HuH-7 (cell line): ENCODE data around the gene TPPP.

Source experiments
- DNase-seq: peaks from one replicate; pipeline ENCODE4 v3.0.0; 2011; ENCODE audit warnings: low spot score

TPPP gene

DNA sequence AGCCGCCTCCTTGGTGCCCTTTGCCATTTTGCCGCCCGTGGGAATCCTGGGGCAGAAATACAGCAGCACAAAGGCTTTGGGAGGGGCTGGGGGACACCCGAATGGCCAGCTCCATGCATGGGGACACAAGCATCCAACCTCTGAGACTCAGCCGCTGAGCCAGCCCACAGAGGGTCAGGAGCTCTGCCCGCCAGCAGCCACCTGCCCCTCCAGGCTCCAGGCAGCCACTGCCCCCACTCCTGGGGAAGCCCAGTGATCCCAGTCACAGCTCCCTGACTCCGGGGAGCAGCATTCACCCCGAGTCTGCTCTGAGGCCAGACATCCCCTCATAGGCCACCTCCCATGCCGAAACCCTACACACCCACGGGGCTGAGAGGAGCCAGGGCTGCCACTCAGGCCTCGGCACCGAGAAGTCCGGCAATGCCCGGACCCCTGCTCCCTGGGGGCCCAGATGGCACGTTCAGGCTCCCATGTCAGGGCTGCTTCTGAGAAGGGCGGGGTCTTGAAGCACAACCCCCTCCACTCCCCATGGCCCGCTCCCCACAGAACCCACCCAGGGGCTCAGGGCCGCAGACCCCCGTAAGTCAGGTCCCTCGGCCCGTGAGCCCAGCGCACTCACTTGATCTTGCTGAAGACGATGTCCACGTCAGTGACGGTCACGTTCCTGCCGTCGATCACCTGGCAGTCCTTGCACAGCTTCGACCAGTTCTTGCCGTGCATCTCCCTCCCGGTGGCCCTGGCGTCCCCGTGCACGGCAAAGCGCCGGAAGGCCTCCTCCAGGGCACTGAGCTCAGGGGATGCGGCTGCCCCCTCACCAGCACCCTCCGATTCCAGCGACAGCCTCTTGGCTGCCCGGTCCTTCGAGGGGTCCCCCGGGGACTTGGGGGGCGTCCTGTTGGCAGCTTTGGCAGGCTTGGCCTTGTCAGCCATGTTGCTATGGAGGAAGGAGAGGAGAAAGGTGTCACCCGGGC is 15.7 kb downstream of the TPPP start:
- DNase-seq: no peak

DNA sequence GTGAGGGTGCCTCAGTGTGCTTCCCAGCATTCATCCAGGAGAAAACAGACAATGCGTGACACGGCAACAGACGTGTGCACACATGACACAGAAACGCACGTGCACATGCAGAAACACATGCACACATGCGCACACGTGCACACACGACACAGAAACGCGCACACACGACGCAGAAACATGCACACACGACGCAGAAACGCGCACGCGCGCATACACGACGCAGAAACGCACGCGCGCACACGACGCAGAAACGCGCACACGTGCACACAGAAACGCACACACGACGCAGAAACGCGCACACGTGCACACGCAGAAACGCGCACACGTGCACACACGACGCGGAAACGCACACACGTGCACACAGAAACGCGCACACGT is 16.5 kb downstream of the TPPP start:
- no peak for DNase-seq

DNA sequence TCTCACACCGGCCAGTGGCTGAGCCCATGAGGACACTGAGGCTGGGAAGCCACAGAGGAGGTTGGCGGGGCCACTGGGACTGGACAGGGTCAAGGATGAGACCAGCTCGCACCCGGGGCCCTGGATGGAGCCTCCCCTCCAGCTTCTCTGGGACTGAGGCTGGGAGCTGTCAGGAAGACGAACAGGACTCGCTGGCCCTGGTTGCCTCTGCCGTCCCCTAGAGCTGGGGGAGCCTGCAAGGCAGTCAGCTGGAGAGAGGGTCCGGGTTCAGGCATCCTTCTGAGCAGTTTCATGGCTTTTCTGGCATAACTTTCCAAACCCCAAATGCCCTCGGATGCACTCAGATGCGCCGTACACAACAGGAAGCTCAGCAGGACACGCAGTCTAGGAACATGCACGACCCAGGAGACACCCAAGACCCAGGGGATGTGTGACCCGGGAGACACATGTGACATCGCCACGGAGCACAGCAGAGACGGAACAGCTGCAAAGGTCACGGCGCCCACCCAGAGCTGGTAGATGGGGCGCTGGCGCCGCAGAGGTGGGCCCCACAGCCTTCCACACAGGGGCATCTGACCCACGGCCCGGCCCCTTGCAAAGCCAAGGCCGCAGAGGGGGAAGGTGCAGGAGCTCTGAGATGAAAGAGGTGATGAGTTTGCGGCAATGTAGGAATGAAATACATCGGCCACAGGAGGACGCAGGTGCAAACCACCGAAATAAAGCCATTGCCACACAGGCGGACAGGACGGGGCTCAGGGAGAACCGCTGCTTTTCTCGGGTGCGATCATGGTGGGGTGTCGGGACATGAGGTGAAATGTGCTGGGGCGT is 17.1 kb downstream of the TPPP start:
- no peak for DNase-seq

DNA sequence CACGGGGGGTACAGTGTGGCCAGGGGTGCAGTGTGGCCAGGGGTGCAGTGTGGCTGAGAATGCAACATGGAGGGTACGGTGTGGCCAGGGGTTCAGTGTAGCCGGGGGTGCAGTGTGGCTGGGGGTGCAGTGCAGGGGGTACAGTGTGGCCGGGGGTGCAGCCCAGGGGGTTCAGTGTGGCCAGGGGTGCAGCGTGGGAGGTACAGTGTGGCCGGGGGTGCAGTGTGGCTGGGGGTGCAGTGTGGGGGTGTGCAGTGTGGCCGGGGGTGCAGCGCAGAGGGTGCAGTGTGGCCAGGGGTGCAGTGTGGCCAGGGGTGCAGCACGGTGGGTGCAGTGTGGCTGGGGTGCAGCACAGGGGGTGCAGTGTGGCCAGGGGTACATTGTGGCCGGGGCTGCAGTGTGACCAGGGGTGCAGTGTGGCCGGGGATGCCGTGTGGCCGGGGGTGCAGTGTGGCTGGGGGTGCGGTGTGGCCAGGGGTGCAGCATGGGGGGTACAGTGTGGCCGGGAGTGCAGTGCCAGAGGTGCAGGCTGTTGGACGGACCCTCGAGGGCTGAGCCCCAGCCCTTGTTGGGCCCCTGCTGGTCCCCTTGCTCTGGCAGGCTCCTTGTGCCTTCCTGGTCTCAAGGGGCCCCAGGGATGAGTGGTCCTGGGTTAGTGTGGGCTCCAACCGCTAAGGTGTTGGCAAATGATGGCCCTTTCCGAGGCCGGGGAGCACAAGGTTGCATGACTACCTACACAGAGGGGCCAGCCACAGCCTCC is 17.9 kb downstream of the TPPP start:
- no peak for DNase-seq

DNA sequence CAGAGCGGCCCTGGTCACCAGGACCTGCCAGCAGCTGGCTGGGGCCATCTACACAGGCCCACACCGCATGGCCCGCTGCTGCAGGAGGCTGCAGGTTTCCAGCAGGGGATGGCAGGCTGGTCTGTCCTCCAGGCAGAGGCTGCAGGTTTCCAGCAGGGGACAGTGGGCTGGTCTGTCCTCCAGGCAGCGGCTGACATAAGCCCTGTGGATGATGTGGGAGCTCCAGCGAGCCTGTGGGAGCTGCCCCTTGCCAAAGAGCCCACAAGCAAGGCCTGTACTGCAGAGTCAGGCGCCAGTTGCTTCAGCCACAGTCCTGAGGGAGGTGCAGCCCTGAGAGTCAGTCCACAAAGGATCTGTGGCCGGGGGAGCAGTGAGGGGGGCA is 18.5 kb downstream of the TPPP start:
- peak; percentile 51 for DNase-seq

DNA sequence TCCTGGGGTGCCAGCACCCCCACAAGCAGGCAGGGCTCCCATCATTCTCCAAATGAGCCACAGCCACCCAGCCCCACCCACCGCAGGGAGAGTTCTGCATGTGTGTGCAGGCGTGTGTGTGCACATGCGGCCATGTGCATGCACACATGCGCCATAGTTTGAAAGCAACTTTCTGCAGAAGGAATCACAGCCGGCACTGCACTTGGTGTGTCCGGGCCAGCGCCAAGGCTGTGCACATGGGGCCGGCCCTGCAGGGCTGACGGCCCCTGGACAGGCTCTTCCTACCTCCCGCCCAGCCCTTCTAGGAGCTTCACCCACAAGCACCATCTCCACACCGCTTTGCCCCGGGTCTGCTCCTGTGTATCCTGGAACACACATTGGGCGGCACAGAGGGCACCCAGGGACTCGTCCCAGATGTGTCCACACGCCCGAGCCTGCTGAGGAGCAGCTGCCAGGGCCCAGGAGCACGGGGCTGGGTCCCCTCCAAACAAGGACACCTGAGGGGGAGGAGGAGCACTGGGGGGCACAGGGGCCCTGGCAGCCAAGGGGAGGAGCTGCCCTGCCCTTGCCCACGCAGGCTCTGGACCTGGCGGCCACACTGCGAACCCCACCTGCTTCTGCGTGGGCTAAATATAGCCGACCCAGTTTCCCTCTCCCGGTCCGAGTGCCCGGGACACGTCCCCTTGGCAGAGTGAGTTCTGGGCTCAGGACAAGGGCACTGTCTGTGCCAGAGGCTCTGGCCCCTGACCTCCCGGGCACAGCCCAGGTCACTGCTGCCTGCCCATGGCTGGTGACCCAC is 19.1 kb downstream of the TPPP start:
- no peak for DNase-seq

DNA sequence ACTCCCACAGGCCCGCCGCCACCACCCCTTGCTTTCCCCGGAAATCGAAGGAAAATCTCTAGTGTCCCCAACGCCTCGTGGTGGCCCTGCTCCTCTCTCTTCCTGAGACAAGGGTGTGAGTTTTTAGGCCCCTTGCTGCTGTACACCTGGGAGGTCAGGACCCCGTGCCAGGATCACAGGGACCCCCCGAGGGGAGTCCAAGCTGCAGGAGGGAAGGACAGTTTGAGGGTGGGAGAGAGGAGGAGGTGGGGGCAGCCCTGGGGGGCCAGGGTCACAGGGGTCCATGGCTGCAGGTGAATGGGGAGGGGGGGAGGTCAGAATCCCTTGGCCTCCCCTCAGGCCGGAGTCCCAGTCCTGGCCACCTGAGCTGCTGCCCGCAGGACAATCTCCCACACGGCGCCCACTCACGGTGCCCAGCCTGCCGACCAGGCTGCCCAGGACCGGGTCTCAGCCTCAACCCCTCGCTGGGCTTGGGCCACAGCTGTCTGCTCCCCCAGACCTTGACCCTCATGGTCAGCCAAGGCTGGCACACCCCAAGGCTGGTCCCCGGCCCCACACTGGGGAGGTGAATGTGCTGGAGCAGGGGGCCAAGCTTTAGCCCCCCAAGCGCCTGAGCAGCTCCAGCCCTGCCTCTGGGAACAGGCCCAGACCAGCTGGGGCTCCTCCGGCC is 19.9 kb downstream of the TPPP start:
- DNase-seq: no peak

DNA sequence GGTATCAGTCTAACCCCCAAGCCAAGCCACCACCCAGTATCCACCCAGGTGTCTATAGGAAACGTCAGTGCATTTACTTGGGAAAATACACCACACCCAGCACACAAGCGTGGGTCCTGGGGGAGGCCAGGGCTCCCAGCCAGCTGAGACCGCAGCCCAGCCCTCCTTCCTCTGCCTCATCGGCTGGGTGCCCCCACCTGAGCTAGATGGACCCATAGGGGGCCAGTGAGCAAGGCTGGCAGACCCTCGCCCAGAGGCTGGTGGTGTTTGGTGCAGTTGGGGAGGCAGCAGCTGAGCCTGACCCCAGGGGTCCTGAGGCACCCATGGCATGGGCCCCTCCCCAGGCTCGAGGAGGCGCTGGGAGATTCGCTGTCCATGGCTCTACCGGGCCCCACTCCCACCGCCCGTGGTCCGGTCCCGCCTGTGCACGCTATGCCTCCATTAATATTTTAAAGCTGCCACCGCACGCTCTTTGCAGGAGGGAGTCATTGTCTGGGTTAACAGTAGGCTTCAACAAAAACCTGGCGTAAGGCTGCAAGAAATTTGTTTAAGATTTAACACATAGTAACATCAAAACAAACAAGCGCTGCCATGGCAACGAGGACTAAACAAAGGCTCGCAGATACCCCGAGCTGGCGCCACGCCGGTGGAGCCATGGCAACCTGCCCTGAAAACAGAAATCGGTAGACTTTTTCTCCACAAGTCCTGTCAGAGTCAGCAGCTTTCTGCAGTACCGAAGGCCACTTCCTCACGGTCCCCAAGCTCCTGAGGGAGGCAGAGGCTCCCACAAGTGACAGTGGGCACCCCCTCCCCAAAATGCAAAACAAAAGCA is 20.6 kb downstream of the TPPP start:
- no peak for DNase-seq

DNA sequence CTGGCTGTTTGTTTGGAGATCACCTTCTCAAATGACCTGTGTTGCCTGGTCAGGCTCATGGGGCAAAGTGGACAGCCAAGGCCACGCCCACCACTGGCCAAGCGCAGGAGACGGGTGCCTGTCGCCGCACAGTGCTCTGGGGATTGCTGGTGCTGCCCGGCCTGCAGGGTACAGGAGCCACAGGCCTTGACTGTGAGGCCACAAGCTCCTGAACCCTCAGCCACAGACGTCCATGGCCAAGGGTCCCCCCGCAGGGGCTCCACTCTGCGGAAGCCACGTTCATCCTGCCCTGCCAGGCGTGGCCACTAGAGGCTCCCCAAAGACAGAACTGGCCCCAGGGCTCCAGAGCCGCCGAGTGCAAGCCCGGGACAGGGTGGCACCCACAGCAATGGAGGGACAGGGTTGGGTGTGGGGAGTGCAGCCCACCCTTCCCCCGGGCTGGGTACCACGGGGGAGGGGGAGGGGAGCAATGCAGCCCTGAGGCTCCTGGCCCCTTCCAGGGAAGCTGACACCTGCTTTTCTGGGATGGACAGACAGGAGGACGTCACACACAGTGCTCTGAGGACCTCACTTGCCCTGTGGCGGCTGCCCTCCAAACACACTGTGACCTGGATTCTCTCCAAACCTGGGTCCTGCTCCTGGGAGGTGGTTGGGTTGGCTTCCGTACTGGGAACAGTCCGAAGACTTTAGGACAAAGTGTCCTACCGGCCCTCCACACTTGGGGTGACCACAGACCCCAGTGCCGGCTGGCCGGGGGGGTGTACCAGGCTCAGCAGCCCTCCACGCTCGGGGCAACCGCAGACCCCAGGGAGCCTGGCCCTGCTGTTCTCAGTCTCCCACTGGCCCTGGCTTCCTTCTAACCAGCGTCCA is 21.5 kb downstream of the TPPP start:
- peak; percentile 87 for DNase-seq

DNA sequence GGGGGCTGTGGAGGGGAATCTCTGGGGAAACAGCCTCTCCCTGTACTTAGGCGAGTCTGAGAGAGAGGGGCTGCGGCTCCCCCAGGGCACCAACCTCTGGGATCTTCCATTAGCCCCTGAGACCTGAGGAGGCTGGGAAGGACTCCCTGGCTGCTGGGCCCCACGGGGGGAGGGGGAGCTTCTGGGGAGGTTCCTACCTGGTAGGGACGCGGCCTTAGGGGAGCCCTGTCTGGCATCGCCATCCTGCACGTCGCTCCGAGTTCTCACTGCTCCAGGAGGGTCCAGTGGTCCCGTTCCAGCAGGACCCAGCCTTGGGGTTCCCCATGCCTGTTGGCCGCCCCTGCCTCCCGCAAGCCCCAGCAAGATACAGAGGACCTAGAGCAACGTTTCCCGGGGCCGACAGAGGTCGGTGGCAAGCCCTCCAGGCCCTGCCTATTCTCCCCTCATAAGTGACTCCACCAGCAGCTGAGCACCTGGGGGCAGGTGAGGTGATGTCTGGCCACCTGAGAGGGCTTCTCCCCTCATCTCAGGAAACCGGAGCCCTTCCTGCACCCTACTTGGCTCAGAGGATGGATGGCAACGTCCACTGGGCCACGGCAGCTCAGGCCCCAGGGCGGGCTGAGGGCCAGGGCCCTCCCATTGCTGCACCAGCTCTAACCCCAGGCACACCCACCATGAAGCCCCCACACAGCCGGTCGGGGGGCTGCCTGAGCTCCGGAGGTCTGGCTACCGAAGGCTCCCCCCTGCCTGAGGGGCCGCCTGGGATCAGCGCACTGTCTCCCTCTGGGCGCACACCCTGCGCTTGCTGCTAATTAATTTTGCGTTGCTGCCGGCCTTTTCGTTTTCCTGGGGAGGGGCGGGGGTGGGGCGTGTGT is 22.5 kb downstream of the TPPP start:
- DNase-seq: no peak

DNA sequence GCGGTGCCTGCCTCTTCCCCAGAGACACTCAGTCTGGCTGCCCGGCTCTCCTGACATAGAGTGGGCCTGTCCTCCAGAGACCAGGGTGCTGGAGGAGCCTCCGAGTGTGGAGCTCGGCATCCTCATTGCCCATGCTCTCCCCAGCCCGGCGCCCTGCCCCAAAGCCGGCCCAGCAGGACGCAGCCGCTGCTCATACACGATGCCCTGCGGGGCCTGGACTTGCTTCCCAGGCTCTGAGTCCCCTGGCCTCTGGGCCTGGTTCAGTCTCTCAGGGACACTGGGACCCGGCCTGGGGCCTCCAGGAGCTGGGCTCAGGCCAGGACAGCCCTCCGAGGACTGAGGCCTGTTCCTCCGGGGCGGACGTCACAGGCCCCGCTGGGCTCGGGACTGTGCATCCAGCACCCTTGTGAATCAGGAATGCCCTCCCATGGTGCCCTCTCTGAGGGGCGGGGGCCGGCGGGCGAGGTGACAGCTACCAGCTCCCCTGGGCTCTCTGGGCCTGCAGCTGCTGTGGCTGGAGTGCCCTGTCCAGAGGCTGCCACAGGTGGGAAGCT is 23.2 kb downstream of the TPPP start:
- no peak for DNase-seq

DNA sequence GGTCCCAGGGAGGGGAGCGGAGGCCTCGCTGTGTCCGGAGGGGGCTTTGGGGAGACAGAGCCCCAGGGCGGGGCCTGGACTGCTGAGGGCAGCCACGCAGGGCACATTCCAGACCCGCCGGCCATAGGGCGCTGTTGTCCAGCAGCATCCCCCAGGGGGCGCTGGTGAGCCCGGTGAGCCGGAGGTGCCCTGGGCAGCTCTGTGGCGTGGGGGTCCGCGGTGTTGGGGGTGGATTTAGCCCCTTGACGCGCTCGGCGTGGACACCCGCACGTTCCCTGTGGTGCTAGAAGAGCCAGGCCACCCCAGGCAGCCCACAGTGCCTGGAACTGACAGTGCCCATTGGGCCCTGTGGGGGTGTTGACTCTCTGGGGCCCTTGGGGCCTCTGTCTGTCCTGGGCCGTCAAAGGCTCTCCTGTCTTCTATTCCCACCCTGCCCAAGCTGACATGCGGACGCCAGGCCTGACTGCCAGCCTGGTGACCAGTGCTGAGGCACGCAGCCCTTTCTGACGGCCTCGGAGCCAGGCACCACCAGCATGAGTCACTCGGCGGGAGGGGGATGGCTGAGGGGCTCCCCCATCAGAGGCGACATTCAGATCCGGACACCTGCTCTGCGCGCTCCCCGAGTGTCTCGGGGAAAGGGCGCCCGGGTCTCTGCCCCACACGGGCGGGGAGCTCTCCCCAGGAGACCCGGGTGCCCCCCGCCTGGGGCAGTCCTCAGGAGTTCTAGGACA is 23.9 kb downstream of the TPPP start:
- DNase-seq: peak; percentile 70

DNA sequence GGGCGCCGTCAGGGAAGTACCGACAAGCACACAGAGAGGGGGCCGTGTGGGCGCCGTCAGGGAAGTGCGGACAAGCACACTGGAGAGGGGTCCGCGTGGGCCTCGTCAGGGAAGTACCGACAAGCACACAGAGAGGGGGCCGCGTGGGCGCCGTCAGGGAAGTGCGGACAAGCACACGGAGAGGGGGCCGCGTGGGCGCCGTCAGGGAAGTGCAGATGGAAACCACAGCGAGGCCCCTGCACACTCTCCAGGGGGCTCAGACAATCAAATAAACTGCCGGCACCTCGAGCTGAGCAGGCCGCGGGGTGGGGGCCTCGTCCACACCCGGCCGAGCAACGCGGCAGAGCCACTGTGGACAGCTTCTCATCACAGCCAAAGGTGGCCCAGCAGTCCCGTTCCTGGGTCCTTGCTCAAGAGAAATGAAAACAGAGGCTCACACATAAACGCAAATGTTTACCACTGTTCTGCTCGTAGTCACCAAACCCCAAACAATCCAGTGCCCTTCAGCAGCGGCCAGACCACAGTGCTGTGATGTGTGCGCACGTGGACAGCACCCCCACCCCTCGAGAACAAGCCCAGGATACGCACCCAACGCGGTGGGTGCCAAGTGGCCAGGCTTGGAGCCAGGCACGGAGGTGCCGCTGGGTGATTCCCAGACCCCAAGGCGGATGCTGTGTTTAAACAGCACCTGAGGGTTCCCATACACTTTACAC is 24.7 kb downstream of the TPPP start:
- no peak for DNase-seq

DNA sequence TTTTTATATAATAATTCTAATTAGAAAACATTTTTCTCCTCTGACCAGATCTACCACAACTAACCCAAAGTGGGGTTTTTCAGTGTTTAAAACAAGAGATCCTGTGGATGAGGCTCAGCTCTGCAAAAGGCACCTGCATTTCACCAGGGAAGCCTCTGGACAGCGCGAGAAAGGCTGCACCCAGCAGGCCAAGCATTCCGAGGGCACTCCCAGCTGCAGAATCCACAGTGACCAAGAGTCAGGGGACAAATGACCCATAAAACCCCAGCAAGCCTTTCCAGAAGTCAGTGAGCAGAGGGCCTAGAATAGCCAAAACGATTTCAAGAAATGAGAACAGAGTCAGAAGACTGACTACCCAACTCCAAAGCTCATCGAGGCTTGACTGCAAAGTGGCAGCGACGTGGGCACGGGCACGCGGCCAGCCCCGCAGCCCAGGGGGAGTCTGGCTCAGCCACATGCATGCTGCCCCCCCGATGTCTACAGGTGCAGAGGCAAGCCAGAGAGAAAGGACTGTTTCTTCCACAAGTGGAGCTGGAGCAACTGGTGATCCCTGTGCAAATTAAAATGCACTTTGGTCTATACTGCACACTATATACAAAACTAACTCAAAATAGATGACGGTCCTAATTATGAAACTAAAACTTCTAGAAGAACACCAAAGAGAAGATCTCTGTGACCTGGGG is 26.2 kb downstream of the TPPP start:
- DNase-seq: no peak

DNA sequence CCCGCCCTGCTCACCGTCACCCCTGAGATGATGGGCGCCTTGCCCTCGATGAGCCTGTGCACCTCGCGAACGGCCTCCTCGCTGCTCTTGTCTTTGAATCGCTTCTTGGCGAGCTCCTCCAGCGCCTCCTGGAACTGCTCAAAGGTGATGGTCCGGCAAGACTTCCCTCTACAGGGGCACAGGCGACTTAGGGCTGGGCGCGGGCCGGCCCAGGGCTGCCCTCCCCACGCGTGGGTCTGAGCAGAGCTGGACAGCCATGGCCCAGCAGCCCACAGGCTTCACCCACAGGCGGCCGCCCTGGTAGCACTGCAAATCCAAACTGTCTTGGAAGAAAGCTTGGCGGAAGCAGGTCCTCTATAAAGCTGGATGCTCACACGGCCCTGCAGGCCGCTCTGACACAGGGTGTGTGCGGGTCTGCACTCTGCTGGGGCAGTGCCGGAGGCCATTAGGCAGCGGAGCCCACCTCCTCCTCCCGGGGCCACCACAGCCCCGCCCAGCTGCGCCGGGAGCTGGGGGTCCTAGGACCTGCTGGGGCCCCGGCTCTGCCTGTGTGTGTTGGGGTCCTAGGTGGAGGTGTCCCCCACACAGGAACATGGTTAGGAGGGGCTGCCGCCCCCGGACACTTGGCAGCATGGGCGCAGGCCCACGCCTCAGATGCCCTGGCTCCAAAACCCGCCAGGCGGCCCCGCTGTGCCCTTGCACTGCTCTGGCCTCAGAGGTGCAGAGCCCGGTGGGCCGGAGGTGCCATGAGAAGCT is 27.0 kb downstream of the TPPP start:
- DNase-seq: no peak
